ENCODE data around the gene BAG1.

BAG1 gene

GRCh38 chr9:33288235-33288634 is 23.7 kb upstream of the BAG1 start:
- DNase-seq (ENCODE audit: extremely low spot score): no peak
- ChIA-PET CTCF (no interaction called here), POLR2A (no interaction called here)
- no peak for TF ChIP-seq HDGF (IDR thresholded peaks at IDR 0.05; ENCODE audit: borderline replicate concordance)
- TF ChIP-seq LEF1 (IDR thresholded peaks at IDR 0.05; ENCODE audit: borderline replicate concordance): no peak
- TF ChIP-seq ZNF384 (IDR thresholded peaks at IDR 0.05): no peak
- TF ChIP-seq BHLHE40 (IDR thresholded peaks at IDR 0.05; ENCODE audit: borderline replicate concordance): no peak
- no peak for TF ChIP-seq FOXK2 (IDR thresholded peaks at IDR 0.05)
- TF ChIP-seq, protein P1, sequence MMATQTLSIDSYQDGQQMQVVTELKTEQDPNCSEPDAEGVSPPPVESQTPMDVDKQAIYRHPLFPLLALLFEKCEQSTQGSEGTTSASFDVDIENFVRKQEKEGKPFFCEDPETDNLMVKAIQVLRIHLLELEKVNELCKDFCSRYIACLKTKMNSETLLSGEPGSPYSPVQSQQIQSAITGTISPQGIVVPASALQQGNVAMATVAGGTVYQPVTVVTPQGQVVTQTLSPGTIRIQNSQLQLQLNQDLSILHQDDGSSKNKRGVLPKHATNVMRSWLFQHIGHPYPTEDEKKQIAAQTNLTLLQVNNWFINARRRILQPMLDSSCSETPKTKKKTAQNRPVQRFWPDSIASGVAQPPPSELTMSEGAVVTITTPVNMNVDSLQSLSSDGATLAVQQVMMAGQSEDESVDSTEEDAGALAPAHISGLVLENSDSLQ (IDR thresholded peaks at IDR 0.05): no peak
- TF ChIP-seq NFRKB (IDR thresholded peaks at IDR 0.05): no peak

GRCh38 chr9:33287087-33287490 is 22.6 kb upstream of the BAG1 start:
- ChIA-PET CTCF (no interaction called here), POLR2A (no interaction called here)
- TF ChIP-seq ELF4 (IDR thresholded peaks at IDR 0.05): no peak
- TF ChIP-seq, protein P1 (IDR thresholded peaks at IDR 0.05): no peak
- no peak for TF ChIP-seq CTBP1 (IDR thresholded peaks at IDR 0.05; ENCODE audit: borderline replicate concordance)
- no peak for TF ChIP-seq ARNT (IDR thresholded peaks at IDR 0.05)
- no peak for TF ChIP-seq FOXK2 (IDR thresholded peaks at IDR 0.05)
- no peak for TF ChIP-seq NFRKB (IDR thresholded peaks at IDR 0.05)
- TF ChIP-seq FOXA1 (IDR thresholded peaks at IDR 0.05): no peak
- no peak for TF ChIP-seq HDGF (IDR thresholded peaks at IDR 0.05; ENCODE audit: borderline replicate concordance)
- TF ChIP-seq ZNF384 (IDR thresholded peaks at IDR 0.05): no peak
- TF ChIP-seq SP1 (IDR thresholded peaks at IDR 0.05): no peak
- TF ChIP-seq SUZ12 (IDR thresholded peaks at IDR 0.05): no peak
- TF ChIP-seq TARDBP (IDR thresholded peaks at IDR 0.05): no peak
- TF ChIP-seq FOXM1 (IDR thresholded peaks at IDR 0.05; ENCODE audit: borderline replicate concordance): no peak
- no peak for TF ChIP-seq LEF1 (IDR thresholded peaks at IDR 0.05; ENCODE audit: borderline replicate concordance)
- TF ChIP-seq L3MBTL2 (conservative IDR thresholded peaks at IDR 0.05): no peak
- DNase-seq (ENCODE audit: extremely low spot score): peak; percentile 58

DNA sequence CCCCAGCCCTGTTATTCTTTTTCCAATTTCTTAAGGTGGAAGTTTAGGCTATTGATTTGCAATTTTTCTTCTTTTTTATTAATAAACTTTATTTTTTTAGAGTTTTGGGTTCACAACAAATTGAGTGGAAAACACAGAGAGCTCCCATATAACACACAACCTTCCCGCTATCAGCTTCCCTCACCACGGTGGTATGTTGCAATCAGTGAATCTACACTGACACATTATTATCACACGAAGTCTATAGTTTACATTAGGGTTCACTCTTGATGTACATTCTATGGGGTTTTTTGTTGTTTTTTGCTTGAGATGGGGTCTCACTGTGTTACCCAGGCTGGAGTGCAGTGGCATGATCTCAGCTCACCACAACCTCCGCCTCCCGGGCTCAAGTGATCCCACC is 21.0 kb upstream of the BAG1 start:
- ChIA-PET POLR2A (no interaction called here), CTCF (interaction anchor here (0.6 kb wide), 1 partner anchor 186 kb away, joined by 3 read pairs; no protein-coding TSS in a partner anchor)
- DNase-seq (ENCODE audit: extremely low spot score): no peak
- no peak for TF ChIP-seq FOXM1 (IDR thresholded peaks at IDR 0.05; ENCODE audit: borderline replicate concordance)
- no peak for TF ChIP-seq ZNF384 (IDR thresholded peaks at IDR 0.05)
- no peak for TF ChIP-seq ELF4 (IDR thresholded peaks at IDR 0.05)
- TF ChIP-seq L3MBTL2 (conservative IDR thresholded peaks at IDR 0.05): no peak
- TF ChIP-seq CTBP1 (IDR thresholded peaks at IDR 0.05; ENCODE audit: borderline replicate concordance): no peak
- no peak for TF ChIP-seq TARDBP (IDR thresholded peaks at IDR 0.05)
- no peak for TF ChIP-seq FOXA1 (IDR thresholded peaks at IDR 0.05)
- TF ChIP-seq BHLHE40 (IDR thresholded peaks at IDR 0.05; ENCODE audit: borderline replicate concordance): no peak
- no peak for TF ChIP-seq SP1 (IDR thresholded peaks at IDR 0.05)
- no peak for TF ChIP-seq HDGF (IDR thresholded peaks at IDR 0.05; ENCODE audit: borderline replicate concordance)
- no peak for TF ChIP-seq ARNT (IDR thresholded peaks at IDR 0.05)
- TF ChIP-seq LEF1 (IDR thresholded peaks at IDR 0.05; ENCODE audit: borderline replicate concordance): no peak
- no peak for TF ChIP-seq SUZ12 (IDR thresholded peaks at IDR 0.05)
- TF ChIP-seq, protein P1 (IDR thresholded peaks at IDR 0.05): no peak
- no peak for TF ChIP-seq NFRKB (IDR thresholded peaks at IDR 0.05)

DNA sequence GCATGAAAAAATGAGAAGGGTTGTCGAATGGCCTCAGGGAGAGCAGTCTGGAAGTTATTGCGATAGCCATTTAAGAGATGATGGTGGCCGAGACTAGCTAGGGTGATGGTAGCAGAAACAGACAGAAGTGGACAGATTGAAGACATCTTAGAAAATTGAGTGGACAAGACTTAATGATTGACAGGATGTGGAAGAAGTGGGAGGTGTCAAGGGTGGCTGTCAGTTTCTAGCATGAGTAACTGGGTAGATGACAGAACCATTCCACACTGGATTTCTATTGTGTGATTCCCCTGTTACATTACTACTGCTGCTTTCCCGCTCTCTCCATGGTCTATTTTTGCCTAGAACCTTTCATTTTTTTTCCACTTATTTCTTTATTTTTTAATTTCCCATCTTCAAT is 13.0 kb upstream of the BAG1 start:
- CTCF ChIA-PET: no interaction called here
- TF ChIP-seq, protein P1 (IDR thresholded peaks at IDR 0.05): peak; percentile 68
- no peak for TF ChIP-seq SUZ12 (IDR thresholded peaks at IDR 0.05)
- POLR2A ChIA-PET: no interaction called here
- no peak for DNase-seq (ENCODE audit: extremely low spot score)

- DNase-seq (ENCODE audit: extremely low spot score): no peak
- ChIA-PET CTCF (no interaction called here), POLR2A (interaction anchor here (1.8 kb wide), 1 partner anchor 16 kb away, joined by 8 read pairs; the partner anchor contains the start of gene NFX1)
- TF ChIP-seq BHLHE40 (IDR thresholded peaks at IDR 0.05; ENCODE audit: borderline replicate concordance) (no peak), ELF4 (IDR thresholded peaks at IDR 0.05) (no peak), LEF1 (IDR thresholded peaks at IDR 0.05; ENCODE audit: borderline replicate concordance) (no peak), HDGF (IDR thresholded peaks at IDR 0.05; ENCODE audit: borderline replicate concordance) (no peak), NFRKB (IDR thresholded peaks at IDR 0.05) (no peak), ARNT (IDR thresholded peaks at IDR 0.05) (no peak), SP1 (IDR thresholded peaks at IDR 0.05) (no peak), FOXK2 (IDR thresholded peaks at IDR 0.05) (no peak), FOXM1 (IDR thresholded peaks at IDR 0.05; ENCODE audit: borderline replicate concordance) (no peak), L3MBTL2 (conservative IDR thresholded peaks at IDR 0.05) (no peak), SUZ12 (IDR thresholded peaks at IDR 0.05) (no peak)
- TF ChIP-seq, protein P1 (IDR thresholded peaks at IDR 0.05): no peak
These were observed 9.4 kb upstream of the BAG1 start for GRCh38 chr9:33273972-33274328.

Data from HEK293T (cell line).